Measurements from ENCODE around the gene CRYGS. TPM values are rescaled to one million over a fixed set of nuclear protein-coding genes. Genes with fewer than 3 reads are reported as not detected.
"Not testable (repeated sequence)": the region's sequence is repeated elsewhere in the genome, so short reads cannot be mapped to it uniquely, and the experiment has no call there.

CRYGS gene
- total RNA-seq, 4 donors from 2014 or later: 1.4 to 12.3 (median 5.7) TPM

- H3K27ac ChIP-seq: no peak overlapping the region
- no peaks in the 10 kb centered on the region for H3K9me3 ChIP-seq
- no peaks in the 10 kb centered on the region for H3K27me3 ChIP-seq
- no peaks in the 10 kb centered on the region for H3K36me3 ChIP-seq
- no peak for TF ChIP-seq POLR2A (IDR thresholded peaks at IDR 0.05)
- no peak for TF ChIP-seq CTCF (IDR thresholded peaks at IDR 0.05)
- no peaks in the 10 kb centered on the region for H3K4me1 ChIP-seq
- no peak for DNase-seq
- H3K4me3 ChIP-seq: no peak overlapping the region
Measured at GRCh38 chr3:186502966-186503712, 41.0 kb downstream of the CRYGS start.

- H3K4me3 ChIP-seq: no peak overlapping the region
- no peak for TF ChIP-seq POLR2A (IDR thresholded peaks at IDR 0.05)
- no peak for TF ChIP-seq CTCF (IDR thresholded peaks at IDR 0.05)
- H3K4me1 ChIP-seq: no peaks in the 10 kb centered on the region
- DNase-seq: no peak
- no peak overlapping the region for H3K27ac ChIP-seq
- no peaks in the 10 kb centered on the region for H3K36me3 ChIP-seq
- H3K27me3 ChIP-seq: no peaks in the 10 kb centered on the region
- H3K9me3 ChIP-seq: no peaks in the 10 kb centered on the region
Measured at GRCh38 chr3:186502138-186502948, 41.8 kb downstream of the CRYGS start.

GRCh38 chr3:186499949-186500348, 44.2 kb downstream of the CRYGS start:
- DNase-seq, H3K4me3 ChIP-seq, H3K4me1 ChIP-seq, H3K27ac ChIP-seq, H3K9me3 ChIP-seq, H3K27me3 ChIP-seq, H3K36me3 ChIP-seq: not testable (repeated sequence)

GRCh38 chr3:186498022-186498421, 46.2 kb downstream of the CRYGS start:
- not testable (repeated sequence) for H3K4me3 ChIP-seq, H3K9me3 ChIP-seq, H3K27me3 ChIP-seq, H3K27ac ChIP-seq, H3K4me1 ChIP-seq, DNase-seq, H3K36me3 ChIP-seq

- TF ChIP-seq POLR2A (IDR thresholded peaks at IDR 0.05) (no peak), CTCF (IDR thresholded peaks at IDR 0.05) (no peak)
- no peak for DNase-seq
- H3K9me3 ChIP-seq: no peaks in the 10 kb centered on the region
- H3K4me3 ChIP-seq: no peak overlapping the region
- H3K36me3 ChIP-seq: no peaks in the 10 kb centered on the region
- H3K4me1 ChIP-seq: no peaks in the 10 kb centered on the region
- no peak overlapping the region for H3K27ac ChIP-seq
- no peaks in the 10 kb centered on the region for H3K27me3 ChIP-seq
Measured at GRCh38 chr3:186497608-186498007, 46.6 kb downstream of the CRYGS start.

GRCh38 chr3:186496635-186497034, 47.5 kb downstream of the CRYGS start:
- H3K27me3 ChIP-seq: no peaks in the 10 kb centered on the region
- no peak for DNase-seq
- no peaks in the 10 kb centered on the region for H3K36me3 ChIP-seq
- H3K4me3 ChIP-seq: no peak overlapping the region
- H3K9me3 ChIP-seq: no peaks in the 10 kb centered on the region
- TF ChIP-seq CTCF (IDR thresholded peaks at IDR 0.05): no peak
- H3K27ac ChIP-seq: no peak overlapping the region
- H3K4me1 ChIP-seq: no peaks in the 10 kb centered on the region

All from Peyer's patch (tissue), 4 donors.